Endothelial cell (in vitro differentiated cells): ENCODE results near the gene NF1. TPM values are rescaled to one million over a fixed set of nuclear protein-coding genes. Genes with fewer than 3 reads are reported as not detected.

Source experiments
- DNase-seq: peaks from one replicate; pipeline ENCODE4 v3.0.0; 2021; ENCODE audit warnings: low spot score
- H3K27ac Mint-ChIP-seq: one replicate; pipeline ENCODE4 v1.8.0; 2021; ENCODE audit warnings: mixed read lengths, inconsistent platforms; ENCODE audit not compliant: unreplicated experiment
- H3K27me3 Mint-ChIP-seq: one replicate; pipeline ENCODE4 v1.8.0; 2021; ENCODE audit warnings: mild to moderate bottlenecking, moderate library complexity, mixed read lengths, inconsistent platforms; ENCODE audit not compliant: unreplicated experiment
- H3K36me3 Mint-ChIP-seq: one replicate; pipeline ENCODE4 v1.8.0; 2021; ENCODE audit warnings: mild to moderate bottlenecking, low read depth, mixed read lengths, inconsistent platforms; ENCODE audit not compliant: unreplicated experiment
- H3K4me1 Mint-ChIP-seq: one replicate; pipeline ENCODE4 v1.8.0; 2021; ENCODE audit warnings: mild to moderate bottlenecking, mixed read lengths, inconsistent platforms; ENCODE audit not compliant: unreplicated experiment
- H3K4me3 Mint-ChIP-seq: one replicate; pipeline ENCODE4 v1.8.0; 2021; ENCODE audit warnings: mild to moderate bottlenecking, mixed read lengths, inconsistent platforms; ENCODE audit not compliant: unreplicated experiment
- H3K9me3 Mint-ChIP-seq: one replicate; pipeline ENCODE4 v1.8.0; 2021; ENCODE audit warnings: mixed read lengths, inconsistent platforms; ENCODE audit not compliant: unreplicated experiment
- CTCF ChIP-seq: fragments of 200-600 bp; sonication (generic); IDR thresholded peaks from one replicate; pipeline ENCODE4 v1.5.0; 2021; ENCODE audit warnings: antibody characterized with exemption; ENCODE audit not compliant: unreplicated experiment
- total RNA-seq: library from RNA; stranded (reverse); fragmentation: NEBNext Ultra II Directional; extraction: Animal tissue kit (Norgen Biotek cat#: 25700); gene quantifications from one replicate; pipeline ENCODE4 v1.2.1, GENCODE V29; 2021; ENCODE audit not compliant: unreplicated experiment

The NF1 gene
- total RNA-seq, 1 donor from 2014 or later = 52.7 TPM

- Mint-ChIP-seq H3K4me1 (no peaks in the 10 kb centered on the region), H3K9me3 (no peaks in the 10 kb centered on the region), H3K36me3 (no peaks in the 10 kb centered on the region), H3K27me3 (no peaks in the 10 kb centered on the region), H3K4me3 (no peak overlapping the region), H3K27ac (no peak overlapping the region)
- DNase-seq = no peak
- no peak for TF ChIP-seq CTCF
Measured at GRCh38 chr17:31251970-31252328, 157.2 kb downstream of the NF1 start.

GRCh38 chr17:31252741-31253140, 158.0 kb downstream of the NF1 start:
- no peaks in the 10 kb centered on the region for H3K4me1 Mint-ChIP-seq
- no peak for TF ChIP-seq CTCF
- H3K36me3 Mint-ChIP-seq = no peaks in the 10 kb centered on the region
- no peaks in the 10 kb centered on the region for H3K9me3 Mint-ChIP-seq
- no peaks in the 10 kb centered on the region for H3K27me3 Mint-ChIP-seq
- DNase-seq = no peak
- no peak overlapping the region for H3K4me3 Mint-ChIP-seq
- no peak overlapping the region for H3K27ac Mint-ChIP-seq

GRCh38 chr17:31254654-31255053, 159.9 kb downstream of the NF1 start:
- TF ChIP-seq CTCF = no peak
- no peaks in the 10 kb centered on the region for H3K9me3 Mint-ChIP-seq
- no peak for DNase-seq
- no peaks in the 10 kb centered on the region for H3K27me3 Mint-ChIP-seq
- H3K4me3 Mint-ChIP-seq = no peak overlapping the region
- no peaks in the 10 kb centered on the region for H3K36me3 Mint-ChIP-seq
- H3K27ac Mint-ChIP-seq = no peak overlapping the region
- H3K4me1 Mint-ChIP-seq = no peaks in the 10 kb centered on the region

- no peak overlapping the region for H3K4me3 Mint-ChIP-seq
- H3K36me3 Mint-ChIP-seq = no peaks in the 10 kb centered on the region
- no peaks in the 10 kb centered on the region for H3K4me1 Mint-ChIP-seq
- no peak overlapping the region for H3K27ac Mint-ChIP-seq
- no peaks in the 10 kb centered on the region for H3K27me3 Mint-ChIP-seq
- no peaks in the 10 kb centered on the region for H3K9me3 Mint-ChIP-seq
- TF ChIP-seq CTCF = no peak
- no peak for DNase-seq
Measured at GRCh38 chr17:31256936-31257335, 162.2 kb downstream of the NF1 start.

- Mint-ChIP-seq H3K36me3 (no peaks in the 10 kb centered on the region), H3K27ac (no peak overlapping the region), H3K4me1 (no peaks in the 10 kb centered on the region), H3K27me3 (no peaks in the 10 kb centered on the region), H3K9me3 (no peaks in the 10 kb centered on the region), H3K4me3 (no peak overlapping the region)
- DNase-seq = no peak
- no peak for TF ChIP-seq CTCF
Measured at GRCh38 chr17:31260151-31260550, 165.4 kb downstream of the NF1 start.
